CD4-positive, CD25-positive, alpha-beta regulatory T cell (primary cell): Measurements from ENCODE around the gene RAD54L. TPM values are rescaled to one million over a fixed set of nuclear protein-coding genes. Genes with fewer than 3 reads are reported as not detected.
"Not testable (repeated sequence)": the region's sequence is repeated elsewhere in the genome, so short reads cannot be mapped to it uniquely, and the experiment has no call there.

Source experiments
- ATAC-seq, 2 donors: fragments of 150-1000 bp; cut with Tn5 transposase; one replicate each; pipeline ENCODE4 v1.10.0; 2021; ENCODE audit warnings: low read depth in 2 of 2, moderate number of reproducible peaks in 2 of 2, moderate library complexity in 1 of 2
- DNase-seq, 3 donors: peaks; one replicate each; pipeline versions ENCODE4 v3.0.0 to v3.0.0-alpha.2; 2012 to 2022; ENCODE audit warnings: mixed read lengths in 1 of 3
- H3K27ac ChIP-seq: one replicate; pipeline ENCODE4 v1.7.0; 2013; ENCODE audit warnings: mild to moderate bottlenecking, low read length; ENCODE audit not compliant: insufficient read depth, poor library complexity, severe bottlenecking
- H3K27me3 ChIP-seq: one replicate; pipeline ENCODE4 v1.7.0; 2013; ENCODE audit warnings: low read length; ENCODE audit not compliant: control insufficient read depth, insufficient read depth
- H3K36me3 ChIP-seq: one replicate; pipeline ENCODE4 v1.7.0; 2013; ENCODE audit warnings: mild to moderate bottlenecking, low read length, moderate library complexity; ENCODE audit not compliant: control insufficient read depth, insufficient read depth
- H3K4me1 ChIP-seq: 2 replicates; pipeline ENCODE4 v1.7.0; 2013; ENCODE audit warnings: mild to moderate bottlenecking, low read length; ENCODE audit not compliant: insufficient read depth, control insufficient read depth, poor library complexity, severe bottlenecking
- H3K4me3 ChIP-seq: one replicate; pipeline ENCODE4 v1.7.0; 2013; ENCODE audit warnings: low read depth, mild to moderate bottlenecking, low read length, moderate library complexity
- H3K9me3 ChIP-seq, 2 experiments: 1 replicate in 1 of 2; 2 replicates in 1 of 2; pipeline ENCODE4 v1.7.0; 2013; ENCODE audit warnings: low read length in 2 of 2, mild to moderate bottlenecking in 1 of 2, moderate library complexity in 1 of 2; ENCODE audit not compliant: control insufficient read depth in 2 of 2
- H3K27ac Mint-ChIP-seq, 3 donors: one replicate each; pipeline ENCODE4 v1.8.0; 2020 to 2022; ENCODE audit warnings: mild to moderate bottlenecking in 3 of 3, mixed read lengths in 3 of 3, moderate library complexity in 2 of 3
- H3K27me3 Mint-ChIP-seq: one replicate; pipeline ENCODE4 v1.8.0; 2022; ENCODE audit warnings: mild to moderate bottlenecking, mixed read lengths
- H3K36me3 Mint-ChIP-seq: one replicate; pipeline ENCODE4 v1.8.0; 2020; ENCODE audit warnings: mixed read lengths
- H3K4me1 Mint-ChIP-seq, 4 donors: one replicate each; pipeline ENCODE4 v1.8.0; 2020 to 2022; ENCODE audit warnings: mixed read lengths in 4 of 4, mild to moderate bottlenecking in 1 of 4
- H3K4me3 Mint-ChIP-seq, 4 donors: one replicate each; pipeline ENCODE4 v1.8.0; 2020 to 2022; ENCODE audit warnings: mild to moderate bottlenecking in 4 of 4, mixed read lengths in 4 of 4, moderate library complexity in 3 of 4
- H3K9me3 Mint-ChIP-seq, 7 donors: one replicate each; pipeline ENCODE4 v1.8.0; 2020 to 2022; ENCODE audit warnings: mixed read lengths in 7 of 7, mild to moderate bottlenecking in 3 of 7, moderate library complexity in 2 of 7
- polyA plus RNA-seq, 4 donors: library from polyadenylated mRNA; unstranded; fragments of 300-500 nt; fragmentation: Illumina TruSeq; gene quantifications; one replicate each; pipeline ENCODE4 v1.2.3, GENCODE V29; 2021
- total RNA-seq: library from RNA; stranded (reverse); gene quantifications from one replicate; pipeline ENCODE4 v1.2.3, GENCODE V29; 2022

The RAD54L gene
- total and polyA plus RNA-seq, 5 donors from 2014 or later, result 0.13 to 1.7 (median 0.41) TPM; not detected in 1

- not testable (repeated sequence) for H3K27me3 Mint-ChIP-seq, H3K27ac ChIP-seq, H3K4me3 Mint-ChIP-seq, H3K9me3 Mint-ChIP-seq, H3K4me1 Mint-ChIP-seq, ATAC-seq, H3K27me3 ChIP-seq, H3K36me3 ChIP-seq, H3K9me3 ChIP-seq, H3K4me1 ChIP-seq, H3K36me3 Mint-ChIP-seq, H3K4me3 ChIP-seq, H3K27ac Mint-ChIP-seq, DNase-seq
Observed at GRCh38 chr1:46223055-46223454, 24.5 kb upstream of the RAD54L start.

GRCh38 chr1:46223472-46223943, 24.1 kb upstream of the RAD54L start:
- Histone ChIP-seq H3K27me3 (no peaks in the 10 kb centered on the region), H3K4me3 (no peak overlapping the region), H3K9me3 (no peaks in the 10 kb centered on the region), H3K4me1 (no peaks in the 10 kb centered on the region), H3K27ac (no peak overlapping the region), H3K36me3 (no peaks in the 10 kb centered on the region)
- Mint-ChIP-seq H3K4me3 (no peak overlapping the region), H3K9me3 (no peaks in the 10 kb centered on the region), H3K27me3 (peaks cover 5% of the 10 kb centered on the region), H3K36me3 (no peaks in the 10 kb centered on the region), H3K4me1 (peaks cover 0 to 7% (median under 1%) of the 10 kb centered on the region in 4 donors), H3K27ac (peak overlapping the region in 1 of 3 donors; percentile 84)
- DNase-seq (peak; percentile 15 to 85 (median 46)), ATAC-seq (peak; percentile 70 to 86)

GRCh38 chr1:46224966-46225365, 22.6 kb upstream of the RAD54L start:
- Mint-ChIP-seq H3K27ac (no peak overlapping the region), H3K4me3 (no peak overlapping the region), H3K36me3 (no peaks in the 10 kb centered on the region), H3K27me3 (peaks cover 8% of the 10 kb centered on the region), H3K9me3 (no peaks in the 10 kb centered on the region), H3K4me1 (peaks cover 0 to 12% (median 2%) of the 10 kb centered on the region in 4 donors)
- no peaks in the 10 kb centered on the region for H3K36me3 ChIP-seq
- no peak overlapping the region for H3K4me3 ChIP-seq
- H3K27ac ChIP-seq, result no peak overlapping the region
- H3K27me3 ChIP-seq, result no peaks in the 10 kb centered on the region
- H3K9me3 ChIP-seq, result no peaks in the 10 kb centered on the region
- ATAC-seq (no peak), DNase-seq (no peak)
- no peaks in the 10 kb centered on the region for H3K4me1 ChIP-seq

GRCh38 chr1:46231231-46231630, 16.3 kb upstream of the RAD54L start:
- H3K27me3 ChIP-seq, H3K36me3 Mint-ChIP-seq, H3K4me3 ChIP-seq, H3K4me1 Mint-ChIP-seq, H3K27me3 Mint-ChIP-seq, H3K4me3 Mint-ChIP-seq, ATAC-seq, H3K27ac Mint-ChIP-seq, H3K9me3 Mint-ChIP-seq, H3K36me3 ChIP-seq, H3K27ac ChIP-seq, H3K9me3 ChIP-seq, H3K4me1 ChIP-seq, DNase-seq: not testable (repeated sequence)

GRCh38 chr1:46236882-46237281, 10.7 kb upstream of the RAD54L start:
- Mint-ChIP-seq H3K4me1 (no peaks in the 10 kb centered on the region), H3K9me3 (peaks cover 0 to 3% (median 0%) of the 10 kb centered on the region in 7 donors)

GRCh38 chr1:46238865-46239264, 8.7 kb upstream of the RAD54L start:
- not testable (repeated sequence) for H3K4me3 ChIP-seq, H3K9me3 ChIP-seq, H3K27me3 ChIP-seq, H3K36me3 Mint-ChIP-seq, H3K27me3 Mint-ChIP-seq, DNase-seq, H3K27ac ChIP-seq, ATAC-seq, H3K36me3 ChIP-seq, H3K9me3 Mint-ChIP-seq, H3K4me3 Mint-ChIP-seq, H3K4me1 Mint-ChIP-seq, H3K4me1 ChIP-seq, H3K27ac Mint-ChIP-seq

More at GRCh38 chr1:46236882-46237281, 10.7 kb upstream of the RAD54L start:
- Histone ChIP-seq H3K27me3 (peaks cover 3% of the 10 kb centered on the region), H3K9me3 (peaks cover 0 to 5% of the 10 kb centered on the region in 2 experiments), H3K36me3 (no peaks in the 10 kb centered on the region), H3K27ac (no peak overlapping the region), H3K4me1 (no peaks in the 10 kb centered on the region), H3K4me3 (no peak overlapping the region)
- ATAC-seq, result no peak
- DNase-seq, result no peak
- H3K36me3 Mint-ChIP-seq, result no peaks in the 10 kb centered on the region
- peaks cover 9% of the 10 kb centered on the region for H3K27me3 Mint-ChIP-seq
- H3K27ac Mint-ChIP-seq, result no peak overlapping the region
- H3K4me3 Mint-ChIP-seq, result no peak overlapping the region

- not testable (repeated sequence) for H3K27ac Mint-ChIP-seq, DNase-seq, H3K27me3 Mint-ChIP-seq, H3K4me3 Mint-ChIP-seq, H3K36me3 Mint-ChIP-seq, H3K9me3 Mint-ChIP-seq, H3K27ac ChIP-seq, H3K36me3 ChIP-seq, H3K4me3 ChIP-seq, H3K4me1 ChIP-seq, H3K27me3 ChIP-seq, ATAC-seq, H3K4me1 Mint-ChIP-seq, H3K9me3 ChIP-seq
Observed at GRCh38 chr1:46241733-46242132, 5.8 kb upstream of the RAD54L start.

GRCh38 chr1:46242918-46243317, 4.6 kb upstream of the RAD54L start:
- DNase-seq (no peak), ATAC-seq (no peak)
- H3K36me3 ChIP-seq, result no peaks in the 10 kb centered on the region
- H3K9me3 Mint-ChIP-seq, result peaks cover 0 to 2% (median 0%) of the 10 kb centered on the region in 7 donors
- H3K4me1 Mint-ChIP-seq, result peaks cover 0 to 18% (median 9%) of the 10 kb centered on the region in 4 donors
- no peak overlapping the region for H3K27ac Mint-ChIP-seq
- H3K27me3 Mint-ChIP-seq, result peaks cover 4% of the 10 kb centered on the region
- H3K27ac ChIP-seq, result no peak overlapping the region
- no peaks in the 10 kb centered on the region for H3K9me3 ChIP-seq
- no peaks in the 10 kb centered on the region for H3K36me3 Mint-ChIP-seq
- no peak overlapping the region for H3K4me3 Mint-ChIP-seq
- peaks cover 12% of the 10 kb centered on the region for H3K4me1 ChIP-seq
- no peaks in the 10 kb centered on the region for H3K27me3 ChIP-seq
- H3K4me3 ChIP-seq, result no peak overlapping the region
